ENCODE results near the gene BYSL.
A peak's percentile ranks its signal among the peaks of the same experiment; 100 is the strongest.

The BYSL gene

DNA sequence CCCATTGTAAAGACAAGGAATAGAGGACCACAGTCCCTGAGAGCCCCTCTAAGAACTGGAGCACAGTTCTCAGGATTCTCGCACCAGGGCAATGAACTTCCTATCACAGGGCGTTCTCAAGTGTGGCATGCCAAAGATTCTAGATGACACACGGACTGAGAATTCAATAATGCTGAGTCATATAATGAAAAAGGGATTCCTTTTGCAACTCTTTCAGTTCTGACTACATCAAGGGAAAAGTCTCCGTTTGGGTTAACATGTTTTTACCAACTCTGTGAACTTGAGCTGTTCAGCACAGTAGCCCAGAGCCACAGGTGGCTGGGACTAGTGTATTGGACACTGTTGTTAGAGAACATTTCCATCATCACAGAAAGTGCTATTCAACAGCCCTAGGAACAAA is 3.8 kb upstream of the BYSL start:
- no peak for DNase-seq

DNA sequence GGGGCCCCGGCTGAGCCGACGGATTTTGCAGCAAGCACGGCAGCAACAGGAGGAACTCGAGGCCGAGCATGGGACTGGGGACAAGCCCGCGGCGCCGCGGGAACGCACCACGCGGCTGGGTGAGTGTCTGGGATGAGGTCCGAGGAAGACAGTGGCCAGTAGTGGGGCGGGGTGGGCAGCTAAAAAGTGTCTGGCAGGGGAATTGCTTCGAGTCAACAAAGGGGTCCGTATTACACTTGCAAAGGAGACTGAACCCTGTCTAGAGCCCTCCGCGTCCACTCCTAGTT is 356 bp downstream of the BYSL start:
- no peak for DNase-seq

DNA sequence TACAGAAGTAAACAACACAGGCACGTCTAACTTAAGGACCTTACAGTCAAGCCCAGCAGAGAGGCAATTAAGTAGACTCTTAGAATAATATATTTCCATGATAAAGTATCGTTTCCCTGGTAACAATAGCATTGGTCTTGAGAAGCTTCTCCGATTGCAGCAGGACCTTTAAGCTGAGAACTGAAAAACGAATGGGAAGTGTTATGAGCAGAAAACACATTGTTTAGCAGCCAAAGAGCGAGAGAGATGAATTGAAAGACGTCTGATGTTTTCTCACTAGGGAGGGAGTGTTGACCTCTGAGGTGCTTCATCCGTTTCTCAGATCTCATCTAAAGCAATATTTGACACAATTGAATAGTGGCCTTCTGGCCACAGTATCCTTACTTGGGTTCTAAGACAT is 855 bp downstream of the BYSL start:
- DNase-seq = no peak

DNA sequence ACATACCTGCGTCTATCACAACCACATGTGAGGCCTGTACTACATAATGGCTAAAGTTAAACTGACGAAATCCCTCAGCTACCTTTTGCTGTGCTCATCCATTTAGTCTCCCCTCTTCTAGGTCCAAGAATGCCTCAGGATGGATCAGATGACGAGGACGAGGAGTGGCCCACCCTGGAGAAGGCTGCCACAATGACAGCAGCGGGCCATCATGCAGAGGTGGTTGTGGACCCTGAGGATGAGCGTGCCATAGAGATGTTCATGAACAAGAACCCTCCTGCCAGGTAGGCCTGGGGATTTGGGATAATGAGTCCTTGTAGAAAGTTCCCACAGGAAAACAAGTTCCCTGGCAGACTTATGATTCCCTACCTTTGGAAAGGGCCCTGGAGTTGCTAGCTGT is 6.0 kb downstream of the BYSL start:
- no peak for DNase-seq

DNA sequence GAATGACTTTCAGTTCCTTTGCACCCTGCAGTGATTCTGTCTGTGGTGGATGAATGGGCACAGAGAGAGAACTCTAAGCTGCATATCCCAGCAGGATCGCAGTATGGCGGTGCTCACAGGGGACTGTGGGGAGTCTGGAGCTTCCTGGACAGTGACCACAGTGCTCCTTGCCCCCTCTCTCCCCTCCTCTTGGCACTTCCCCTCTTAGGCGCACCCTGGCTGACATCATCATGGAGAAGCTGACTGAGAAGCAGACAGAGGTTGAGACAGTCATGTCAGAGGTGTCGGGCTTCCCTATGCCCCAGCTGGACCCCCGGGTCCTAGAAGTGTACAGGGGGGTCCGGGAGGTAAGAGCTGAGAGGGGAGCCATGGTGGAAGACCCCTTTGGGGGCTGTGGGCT is 8.6 kb downstream of the BYSL start:
- DNase-seq = no peak

DNA sequence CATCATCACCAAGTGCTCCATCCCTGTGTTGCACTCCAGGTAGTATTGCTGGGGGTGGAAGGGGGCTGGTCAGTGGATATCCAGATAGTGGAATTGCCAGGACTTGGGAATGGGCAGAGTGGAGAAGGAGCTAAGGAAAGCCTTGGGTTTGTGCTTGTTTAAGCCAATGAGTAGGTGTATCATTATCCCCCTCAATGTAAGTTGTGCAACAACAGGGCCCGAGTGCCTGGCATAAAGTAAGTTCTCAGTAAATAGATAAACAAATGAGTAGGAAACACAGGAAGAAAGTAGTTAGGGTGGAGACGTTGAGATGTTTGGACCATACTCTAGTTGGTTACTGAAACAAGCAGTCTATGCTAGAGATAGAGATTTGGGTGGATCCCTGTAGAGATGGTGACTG is 10.5 kb downstream of the BYSL start:
- DNase-seq = no peak

DNA sequence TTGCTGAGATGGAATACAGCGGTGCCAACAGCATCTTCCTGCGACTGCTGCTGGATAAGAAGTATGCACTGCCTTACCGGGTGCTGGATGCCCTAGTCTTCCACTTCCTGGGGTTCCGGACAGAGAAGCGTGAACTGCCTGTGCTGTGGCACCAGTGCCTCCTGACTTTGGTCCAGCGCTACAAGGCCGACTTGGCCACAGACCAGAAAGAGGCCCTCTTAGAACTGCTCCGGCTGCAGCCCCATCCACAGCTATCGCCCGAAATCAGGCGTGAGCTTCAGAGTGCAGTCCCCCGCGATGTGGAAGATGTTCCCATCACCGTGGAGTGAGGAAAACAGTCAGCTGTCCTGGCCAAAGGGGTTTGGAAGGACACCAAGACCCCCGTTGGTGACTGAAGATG is 11.1 kb downstream of the BYSL start:
- DNase-seq = no peak

DNA sequence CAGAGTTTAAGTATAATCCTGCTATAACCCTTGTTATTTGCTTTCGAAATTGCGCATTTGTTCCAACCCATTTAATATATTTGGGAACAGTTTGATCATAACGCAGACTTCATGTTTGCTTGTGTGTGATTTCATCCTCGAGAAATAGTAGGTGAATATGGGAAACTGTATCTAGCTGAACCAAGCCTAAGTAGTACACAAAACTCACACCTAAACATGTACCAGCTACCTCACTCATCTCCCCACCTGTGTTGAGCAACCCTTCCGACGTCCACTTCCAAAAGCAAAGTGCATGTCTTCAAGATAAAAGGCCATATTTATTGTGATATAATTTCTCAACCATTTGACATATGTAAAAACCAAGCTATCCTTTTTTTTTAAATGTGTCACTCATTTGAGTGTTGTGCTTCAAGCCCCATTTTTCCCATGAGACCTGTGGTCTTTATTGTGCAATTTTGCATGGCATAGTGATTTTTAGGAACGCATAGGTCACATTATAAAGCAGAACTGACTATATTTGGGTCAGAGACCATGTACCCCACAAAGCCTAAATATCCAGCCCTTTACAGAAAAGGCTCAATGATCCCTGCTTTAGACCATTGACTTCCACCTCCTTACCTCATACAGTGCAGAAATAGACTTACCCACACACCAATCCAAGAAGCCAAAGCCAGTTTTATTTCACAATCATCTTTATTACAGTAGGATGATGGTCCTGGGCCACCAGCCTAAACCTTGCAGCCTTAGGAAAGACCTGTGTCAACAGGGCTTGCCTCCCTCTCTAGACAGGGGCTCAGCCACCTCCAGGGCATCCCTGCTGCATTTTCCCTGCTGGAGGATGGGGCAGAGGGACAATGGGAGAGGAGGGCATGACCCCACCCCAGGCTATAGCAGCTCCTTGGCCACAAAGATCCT is 13.2 kb downstream of the BYSL start:
- no peak for DNase-seq

DNA sequence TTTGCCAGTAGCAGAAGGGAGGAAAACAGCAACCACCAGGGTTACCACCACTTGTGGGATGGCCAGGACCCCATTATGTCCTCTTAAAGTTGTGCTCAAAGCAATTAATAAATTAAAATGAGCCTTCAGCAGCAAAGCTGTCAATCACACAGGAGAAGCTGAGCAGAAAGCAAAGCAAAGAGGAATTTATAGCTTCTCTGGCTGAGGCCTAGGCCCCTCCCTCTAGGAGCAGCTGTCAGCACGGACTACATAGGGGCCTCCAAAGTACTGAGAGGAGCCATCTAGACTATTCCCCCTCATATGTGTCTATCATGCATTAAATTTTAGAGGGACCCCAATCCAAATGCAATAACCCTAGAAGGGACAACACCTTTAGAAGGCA is 13.9 kb downstream of the BYSL start:
- no peak for DNase-seq

DNA sequence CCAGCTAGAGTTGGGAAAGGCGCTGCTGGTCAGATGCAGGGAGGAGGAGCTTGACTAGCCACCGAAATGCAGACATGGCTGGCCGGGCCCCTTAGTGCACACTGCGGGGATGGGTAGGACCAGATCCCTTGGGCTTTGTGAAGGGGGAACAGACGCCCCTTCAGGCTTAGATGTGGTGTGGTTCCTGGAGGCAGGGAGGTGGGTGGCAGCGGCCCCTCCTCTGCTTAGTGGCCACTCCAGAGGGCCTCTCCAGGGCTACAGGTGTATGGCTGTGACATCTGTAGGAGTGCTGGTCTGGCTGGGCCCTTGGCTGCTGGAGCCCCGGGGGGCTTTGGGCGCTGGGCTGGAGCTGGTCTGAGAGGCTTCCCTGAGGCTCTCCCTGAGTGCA is 14.4 kb downstream of the BYSL start:
- no peak for DNase-seq

DNA sequence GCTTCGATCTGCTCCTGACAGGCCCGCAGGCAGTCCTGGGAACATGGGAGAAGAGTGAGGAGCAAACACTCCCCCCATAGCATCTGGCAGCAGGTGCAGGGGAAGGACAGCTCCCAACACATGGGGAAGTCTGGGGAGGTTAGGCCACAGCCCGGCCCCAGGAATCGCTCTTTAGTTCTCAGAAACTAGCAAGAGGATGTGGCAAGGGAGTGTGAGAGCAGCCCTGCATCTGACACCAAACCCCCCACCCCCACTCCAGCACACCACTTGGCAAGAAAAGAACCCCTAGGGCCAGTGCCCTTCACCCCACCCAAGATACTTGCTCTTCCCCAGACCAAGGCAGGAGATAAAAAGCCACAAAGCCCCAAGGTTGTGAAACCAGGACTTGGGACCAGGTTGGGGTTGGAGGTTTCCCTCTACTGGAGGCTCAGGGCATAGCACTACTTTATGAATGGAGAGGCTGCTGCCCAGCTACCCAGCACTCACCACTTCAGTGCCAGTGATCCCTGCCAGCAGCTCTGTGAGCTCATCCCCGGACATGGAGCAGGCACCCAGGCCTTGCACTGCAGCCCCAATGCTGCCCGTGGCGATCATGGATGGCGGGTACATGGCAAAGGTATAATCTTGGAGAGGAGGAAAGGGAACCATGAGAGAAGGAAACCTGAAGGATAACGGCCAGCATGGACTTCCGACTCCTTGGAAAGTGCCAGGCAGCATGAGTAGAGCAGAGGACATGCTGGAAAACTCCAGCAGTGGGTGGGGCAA is 15.0 kb downstream of the BYSL start:
- DNase-seq = peak in 4 of 5 experiments; percentile 24 to 99 (median 70)

DNA sequence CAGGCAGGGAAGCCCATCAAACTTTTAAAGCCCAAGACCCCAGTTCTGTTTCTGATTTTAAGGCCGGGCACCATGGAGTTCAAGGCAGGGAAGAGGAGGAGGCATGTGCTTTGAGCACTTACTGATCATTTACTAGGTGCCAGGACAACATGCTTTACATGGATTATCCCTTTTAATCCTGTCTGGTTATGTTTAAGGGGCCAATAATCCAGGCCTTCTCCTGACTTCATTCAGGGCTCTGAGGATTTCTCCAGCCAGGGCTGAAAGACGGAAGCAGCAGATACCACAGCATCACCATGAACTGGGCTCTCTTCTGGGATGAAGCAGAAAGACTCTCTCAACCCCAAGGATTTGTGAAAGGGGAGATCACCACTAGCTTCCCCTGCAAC is 16.2 kb downstream of the BYSL start:
- no peak for DNase-seq

DNA sequence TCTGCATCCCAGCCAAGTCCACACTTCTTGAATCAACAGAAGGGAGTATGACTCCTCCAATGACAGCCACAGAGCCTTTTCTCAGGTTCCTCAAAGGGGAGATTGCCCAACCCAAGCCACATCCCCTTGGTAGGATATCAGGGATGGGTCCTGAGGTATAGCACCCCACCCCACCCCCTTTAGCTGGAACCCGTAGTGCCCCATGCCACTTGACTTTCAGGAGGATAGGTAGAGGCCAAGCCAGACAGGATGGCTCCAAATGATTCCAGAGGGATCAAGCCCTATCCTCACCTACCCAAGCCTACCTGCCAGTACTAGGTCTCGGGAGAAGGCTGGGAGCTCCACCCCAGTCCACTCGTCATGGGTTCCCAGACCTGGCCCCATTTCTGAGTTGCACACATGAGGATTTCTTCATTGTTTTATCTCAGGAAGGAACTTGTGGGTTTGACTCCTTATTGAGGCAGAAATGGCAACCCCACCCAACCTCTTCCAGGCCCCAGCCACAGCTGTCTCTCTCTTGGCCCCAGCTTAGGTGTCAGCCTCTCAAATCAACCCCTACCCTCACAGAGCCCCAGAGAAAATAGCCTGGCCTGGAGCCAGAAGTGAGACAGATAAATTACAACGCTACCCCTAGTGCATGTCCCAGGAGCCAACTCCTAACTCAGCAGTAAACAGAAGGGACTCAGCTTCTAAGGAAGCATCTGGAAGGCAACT is 16.7 kb downstream of the BYSL start:
- peak in 3 of 5 experiments; percentile 36 to 84 (median 77) for DNase-seq

DNA sequence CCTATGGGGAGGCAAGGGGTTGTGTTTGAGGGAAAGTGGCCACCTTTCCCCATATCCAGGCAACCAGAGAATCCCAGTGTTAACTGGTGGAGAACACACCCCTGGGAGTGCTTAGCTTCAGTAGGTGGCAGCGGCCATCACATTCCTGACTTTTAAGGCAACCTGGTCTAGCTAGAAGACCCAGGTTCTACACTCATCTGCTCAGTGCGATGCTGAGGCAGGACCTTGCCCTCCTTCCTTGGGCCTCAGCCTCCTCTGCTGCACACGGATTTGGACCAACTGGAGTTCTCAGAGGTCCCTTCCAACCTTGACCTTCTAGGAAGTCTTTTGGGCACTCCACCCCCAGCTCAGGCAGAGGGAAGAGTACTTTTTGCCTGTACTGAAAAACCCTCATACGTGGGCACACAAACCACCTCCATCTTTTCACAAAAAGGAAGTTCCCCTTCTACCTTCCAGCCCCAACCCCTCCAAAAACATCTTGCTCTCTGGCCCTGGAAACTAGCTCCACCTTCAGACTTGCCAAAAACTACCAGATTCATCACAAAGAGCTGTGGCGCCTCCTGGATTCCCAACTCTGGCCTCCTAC is 17.4 kb downstream of the BYSL start:
- no peak for DNase-seq

DNA sequence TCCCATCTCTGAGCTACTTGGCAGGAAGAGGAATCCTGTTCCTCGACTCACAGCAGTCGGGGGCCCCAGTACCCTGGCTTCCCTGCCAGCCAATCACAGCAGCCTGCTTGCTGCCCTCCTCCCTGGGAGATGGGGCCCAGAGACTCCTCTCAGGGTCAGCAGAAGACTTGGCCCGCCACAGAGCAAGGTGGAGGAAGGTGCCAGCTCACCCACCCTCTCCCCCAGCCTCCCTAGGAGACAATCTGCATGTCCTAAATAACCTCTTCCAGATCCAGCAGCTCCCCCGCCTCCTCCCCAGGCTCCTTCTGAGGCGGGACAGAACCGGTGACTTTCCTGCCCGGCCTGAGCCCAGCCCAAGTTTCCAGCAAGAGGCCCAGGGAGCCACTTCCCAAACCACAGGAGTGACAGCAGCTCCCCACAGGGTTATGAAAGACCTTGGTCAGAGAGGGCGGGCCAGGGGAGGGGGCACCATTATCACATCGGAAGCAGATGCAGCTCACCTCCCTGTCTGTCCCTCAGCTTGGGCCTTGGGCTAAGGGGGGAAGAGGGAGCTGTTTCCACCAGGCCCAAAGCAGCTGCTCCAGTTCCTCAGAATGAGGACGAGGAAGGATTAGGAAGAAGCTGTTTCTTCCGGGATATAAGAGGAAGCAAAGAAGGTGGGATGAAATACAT is 18.0 kb downstream of the BYSL start:
- DNase-seq = peak in 1 of 5 experiments; percentile 33

DNA sequence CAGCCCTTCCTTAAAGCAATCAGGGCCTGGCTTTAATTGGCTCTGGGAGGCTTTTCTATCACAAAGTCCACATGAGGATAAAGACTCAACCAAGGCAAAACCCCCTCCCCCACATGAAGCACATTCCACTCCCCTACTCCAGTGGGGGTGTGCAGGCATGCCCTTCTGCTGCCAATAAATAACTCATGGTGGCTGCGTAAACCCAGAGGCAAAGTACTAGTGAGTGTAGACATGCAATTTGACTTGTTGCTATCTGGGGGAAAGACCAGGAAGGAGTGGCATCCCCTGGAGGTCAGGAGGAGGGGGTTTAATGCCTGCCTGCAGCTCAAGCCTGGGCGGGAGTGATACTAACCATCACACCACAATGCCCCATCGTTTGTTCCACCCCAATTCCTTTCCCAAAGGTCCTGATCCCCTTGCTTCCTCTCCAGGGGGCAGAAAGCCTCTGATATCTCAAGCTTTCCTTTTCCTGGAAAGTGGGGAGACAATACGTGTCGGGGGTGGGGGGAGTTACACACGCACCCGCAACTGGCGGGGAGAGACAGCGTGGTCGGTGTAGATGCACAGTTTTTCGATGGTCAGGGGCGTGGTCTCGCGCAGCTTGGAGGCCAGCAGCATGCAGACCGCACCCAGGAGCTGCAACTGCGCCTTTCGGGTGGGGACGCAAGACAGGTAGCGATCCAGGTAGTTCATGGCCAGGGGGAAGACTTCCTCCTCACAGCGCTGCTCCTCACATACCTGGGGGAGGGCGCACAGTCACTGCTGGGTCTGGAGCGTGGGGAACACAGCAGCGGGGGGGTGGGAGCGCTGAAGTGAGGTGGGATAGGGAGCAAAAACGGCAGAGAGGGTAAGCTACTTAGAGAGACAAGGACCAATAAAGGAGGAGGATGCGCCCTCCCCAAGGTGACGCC is 18.8 kb downstream of the BYSL start:
- peak in 1 of 5 experiments; percentile 66 for DNase-seq

DNA sequence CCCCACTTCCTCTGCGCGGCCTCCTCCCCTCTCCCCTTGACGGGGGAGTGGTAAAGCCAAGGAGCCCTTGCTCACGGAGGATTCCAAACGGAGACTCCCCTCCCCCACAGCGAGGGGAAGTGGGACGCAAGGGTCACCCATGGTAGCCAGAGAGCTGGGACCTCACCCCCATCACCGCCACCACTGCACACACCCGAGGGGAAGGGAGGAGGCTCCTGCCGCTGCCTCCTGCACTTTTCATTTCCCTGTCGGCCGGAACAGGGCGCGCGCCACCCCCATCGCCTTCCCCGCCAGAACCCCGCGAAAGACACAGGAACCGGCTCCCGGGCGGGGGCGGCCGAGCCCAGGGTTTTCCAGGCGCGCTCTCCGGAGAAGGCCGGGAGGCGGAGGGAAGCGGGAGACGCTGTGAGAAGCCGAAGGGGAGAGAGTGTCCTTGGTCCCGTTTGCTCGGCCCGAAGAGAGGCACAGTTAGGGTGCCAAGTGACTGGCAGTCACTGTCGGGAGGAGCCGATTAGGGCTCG is 19.5 kb downstream of the BYSL start:
- DNase-seq = peak; percentile 13 to 78 (median 39)

DNA sequence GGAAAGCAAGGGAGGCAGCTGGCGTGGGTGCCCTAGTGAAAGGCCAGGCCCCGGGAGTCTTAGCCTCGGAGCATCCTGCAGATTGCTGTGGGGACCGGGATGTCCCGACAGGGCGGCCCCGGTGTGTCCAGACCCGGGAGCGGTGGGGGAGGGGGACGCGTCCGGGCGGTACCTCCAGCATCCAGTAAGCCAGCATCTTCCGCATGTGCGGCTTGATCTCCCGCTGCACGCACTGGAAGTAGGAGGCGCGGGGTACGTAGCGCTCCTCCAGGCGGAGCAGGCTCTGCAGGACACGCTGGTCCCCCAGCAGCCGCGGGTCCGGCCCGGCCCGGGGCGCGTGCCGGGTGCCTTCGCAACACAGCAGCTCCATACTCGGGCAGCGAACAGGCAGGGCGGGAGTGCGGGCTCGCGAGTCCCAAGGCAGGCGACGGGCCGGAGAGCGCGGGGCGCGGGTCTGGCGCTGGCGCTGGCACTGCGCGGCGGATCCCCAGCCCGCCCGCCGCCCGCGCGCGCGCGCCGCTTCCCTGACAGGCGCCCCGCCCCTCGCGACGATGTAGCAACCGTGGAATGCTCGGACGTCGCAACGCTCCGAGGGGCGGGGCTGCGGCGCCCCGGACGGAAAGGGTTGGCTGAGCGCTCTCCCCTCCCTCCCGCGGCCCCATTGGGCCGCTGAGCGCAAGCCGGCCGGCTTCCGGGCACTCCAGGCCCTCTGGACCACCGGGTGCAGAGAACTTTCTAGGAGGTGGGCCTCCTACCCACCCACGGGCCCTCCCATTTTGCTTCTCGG is 20.2 kb downstream of the BYSL start, which contains the start of gene CCND3:
TSS of gene CCND3 (minus strand) at position 529 of the 787 bp plus-strand sequence. CDS start at position 370, 159 bp downstream.
- DNase-seq = peak; percentile 62 to 93 (median 80)

DNA sequence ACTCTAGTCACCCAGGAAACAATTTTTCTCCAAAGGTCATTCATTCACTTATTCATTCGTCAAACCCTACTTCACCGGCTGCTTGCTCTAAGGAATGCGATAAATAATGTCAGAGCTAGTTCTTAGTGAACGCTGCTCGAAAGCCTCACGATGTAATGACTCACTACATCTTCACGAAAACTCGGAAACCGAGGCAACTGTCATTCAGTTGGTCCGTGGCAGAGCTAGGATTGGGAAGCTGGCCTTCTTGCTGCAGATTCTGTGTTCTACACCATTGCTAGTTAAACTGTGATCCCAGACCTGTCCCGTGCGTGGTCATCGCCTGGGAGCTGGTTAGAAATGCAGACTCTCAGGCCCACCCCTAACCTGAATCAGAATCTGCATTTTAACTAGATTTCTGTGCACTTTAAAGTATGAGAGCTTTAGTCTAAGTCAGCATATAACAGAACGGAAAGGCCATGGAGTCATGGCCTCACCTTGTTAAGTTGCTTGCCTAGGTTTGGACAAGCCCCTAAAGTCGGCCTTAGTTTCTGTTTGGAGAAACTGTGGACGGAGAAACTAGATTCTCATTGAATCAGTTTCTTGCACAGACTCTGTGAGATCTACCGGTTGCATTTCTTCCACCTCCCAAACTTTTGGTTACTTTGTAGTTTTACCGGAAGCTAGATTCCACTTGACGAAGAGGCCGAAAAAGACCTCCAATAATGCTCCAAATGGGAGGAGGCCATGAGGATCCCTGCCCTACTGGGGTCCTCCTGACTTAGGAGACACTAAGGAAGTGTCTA is 21.0 kb downstream of the BYSL start:
- peak in 1 of 5 experiments; percentile 24 for DNase-seq
